Activated naive CD4-positive, alpha-beta T cell treated with anti-CD3 and anti-CD28 coated beads, Interleukin-2, amount 10 ng/mL, durations not matched to agents 7 days and 5 days (primary cell): Measurements from ENCODE around the gene TAP2.

Source experiments
- CTCF ChIA-PET: fragments of 350-600 bp; sonication (Branson Sonifier 250); formaldehyde crosslinking; loops from one replicate; lab custom pipeline; 2021; ENCODE audit warnings: antibody characterized with exemption; lab: Charles Lee
- DNase-seq: peaks from one replicate; pipeline ENCODE4 v3.0.0-alpha.2; 2020
- H3K27ac Mint-ChIP-seq: one replicate; pipeline ENCODE4 v1.8.0; 2021; ENCODE audit warnings: mild to moderate bottlenecking, moderate library complexity, mixed read lengths
- H3K27me3 Mint-ChIP-seq: one replicate; pipeline ENCODE4 v1.8.0; 2021; ENCODE audit warnings: mild to moderate bottlenecking, mixed read lengths
- H3K36me3 Mint-ChIP-seq: one replicate; pipeline ENCODE4 v1.8.0; 2021; ENCODE audit warnings: mixed read lengths
- H3K4me1 Mint-ChIP-seq: one replicate; pipeline ENCODE4 v1.8.0; 2021; ENCODE audit warnings: mixed read lengths
- H3K4me3 Mint-ChIP-seq: one replicate; pipeline ENCODE4 v1.8.0; 2021; ENCODE audit warnings: mild to moderate bottlenecking, moderate library complexity, mixed read lengths
- H3K9me3 Mint-ChIP-seq: one replicate; pipeline ENCODE4 v1.8.0; 2021; ENCODE audit warnings: mixed read lengths

TAP2 gene

DNA sequence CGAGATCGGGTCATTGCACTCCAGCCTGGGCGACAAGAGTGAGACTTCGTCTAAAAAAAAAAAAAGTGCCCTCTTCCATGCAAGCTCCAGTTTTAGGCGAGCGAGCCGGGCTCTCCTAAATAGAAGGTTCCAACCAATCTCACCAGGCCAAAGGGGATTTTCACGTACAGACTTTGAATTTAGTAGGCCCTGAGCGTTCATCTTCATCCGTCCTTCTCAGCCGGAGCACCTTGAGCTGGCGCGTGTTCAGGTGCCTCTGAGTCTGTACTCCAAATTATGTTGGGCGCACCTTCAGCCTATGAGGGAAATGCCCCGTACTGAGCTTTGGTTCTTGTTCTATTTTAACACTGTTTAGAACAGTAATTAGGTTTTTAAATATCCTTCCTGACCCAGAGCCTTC is 817 bp upstream of the TAP2 start:
- Mint-ChIP-seq H3K4me3 (no peak overlapping the region), H3K27me3 (no peaks in the 10 kb centered on the region), H3K4me1 (peaks cover 76% of the 10 kb centered on the region), H3K36me3 (peaks cover 70% of the 10 kb centered on the region), H3K27ac (peak overlapping the region; percentile 100), H3K9me3 (no peaks in the 10 kb centered on the region)
- no peak for DNase-seq
- CTCF ChIA-PET = interaction anchor here (0.7 to 6.7 kb wide), 18 partner anchors 11 to 175 kb away, joined by 3 to 184 read pairs (median 5); partner anchors contain the start of genes BRD2, HLA-DMB, PSMB9 and TAP1

DNA sequence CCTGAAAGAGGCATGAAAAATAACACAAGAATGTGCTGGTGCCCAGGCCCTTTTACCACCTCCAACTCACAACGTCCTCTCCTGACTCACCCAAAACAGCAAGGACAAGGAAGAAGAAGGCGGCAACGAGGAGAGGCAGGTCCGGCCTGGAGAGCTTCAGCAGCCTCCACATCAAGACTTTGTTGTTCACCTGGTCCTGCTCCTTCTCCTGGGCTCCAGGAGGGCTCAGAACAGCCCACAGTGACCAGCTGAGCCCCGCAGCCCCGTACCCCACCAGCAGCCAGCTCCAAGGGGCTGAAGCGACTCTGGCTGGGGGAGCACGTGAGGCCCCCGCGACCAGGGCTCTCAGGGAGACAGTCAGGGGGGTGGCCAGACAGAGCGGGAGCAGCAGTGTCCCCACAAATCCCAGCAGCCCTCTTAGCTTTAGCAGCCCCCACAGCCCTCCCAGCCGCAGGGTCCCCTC is 857 bp downstream of the TAP2 start:
- Mint-ChIP-seq H3K27me3 (no peaks in the 10 kb centered on the region), H3K36me3 (peaks cover 72% of the 10 kb centered on the region), H3K4me3 (peak overlapping the region; percentile 85), H3K27ac (peak overlapping the region; percentile 100), H3K4me1 (peaks cover 88% of the 10 kb centered on the region), H3K9me3 (no peaks in the 10 kb centered on the region)
- DNase-seq = peak; percentile 23
- CTCF ChIA-PET = interaction anchor here (0.9 to 6.7 kb wide), 15 partner anchors 9 to 147 kb away, joined by 3 to 184 read pairs (median 7); partner anchors contain the start of genes BRD2, HLA-DMA, PSMB9 and TAP1

DNA sequence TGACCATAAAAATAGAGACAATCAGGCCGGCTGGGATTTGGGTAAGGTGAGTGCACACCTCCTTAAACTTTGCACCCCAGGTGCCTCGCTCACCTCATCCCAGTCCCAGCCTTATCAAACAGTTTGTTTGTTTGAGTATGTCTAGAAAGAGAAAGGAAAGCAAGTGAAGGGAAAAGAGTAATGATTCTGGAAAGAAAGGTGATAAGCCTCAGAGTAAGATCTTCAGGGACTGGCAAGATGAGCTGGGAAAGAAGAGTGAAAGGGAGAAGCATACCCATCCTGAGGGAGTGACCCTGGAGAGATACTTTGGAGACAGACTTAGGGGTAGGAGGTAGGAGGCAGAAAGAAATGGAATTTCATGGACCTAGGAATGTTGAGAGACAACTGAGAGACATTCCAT is 1.7 kb downstream of the TAP2 start:
- H3K4me3 Mint-ChIP-seq = peak overlapping the region; percentile 85
- H3K27ac Mint-ChIP-seq = peak overlapping the region; percentile 100
- H3K36me3 Mint-ChIP-seq = peaks cover 68% of the 10 kb centered on the region
- CTCF ChIA-PET = interaction anchor here (1.4 to 6.7 kb wide), 5 partner anchors 8 to 148 kb away, joined by 3 to 184 read pairs (median 22); partner anchors contain the start of genes HLA-DMA, PSMB9 and TAP1
- H3K9me3 Mint-ChIP-seq = no peaks in the 10 kb centered on the region
- DNase-seq = no peak
- no peaks in the 10 kb centered on the region for H3K27me3 Mint-ChIP-seq
- peaks cover 86% of the 10 kb centered on the region for H3K4me1 Mint-ChIP-seq

DNA sequence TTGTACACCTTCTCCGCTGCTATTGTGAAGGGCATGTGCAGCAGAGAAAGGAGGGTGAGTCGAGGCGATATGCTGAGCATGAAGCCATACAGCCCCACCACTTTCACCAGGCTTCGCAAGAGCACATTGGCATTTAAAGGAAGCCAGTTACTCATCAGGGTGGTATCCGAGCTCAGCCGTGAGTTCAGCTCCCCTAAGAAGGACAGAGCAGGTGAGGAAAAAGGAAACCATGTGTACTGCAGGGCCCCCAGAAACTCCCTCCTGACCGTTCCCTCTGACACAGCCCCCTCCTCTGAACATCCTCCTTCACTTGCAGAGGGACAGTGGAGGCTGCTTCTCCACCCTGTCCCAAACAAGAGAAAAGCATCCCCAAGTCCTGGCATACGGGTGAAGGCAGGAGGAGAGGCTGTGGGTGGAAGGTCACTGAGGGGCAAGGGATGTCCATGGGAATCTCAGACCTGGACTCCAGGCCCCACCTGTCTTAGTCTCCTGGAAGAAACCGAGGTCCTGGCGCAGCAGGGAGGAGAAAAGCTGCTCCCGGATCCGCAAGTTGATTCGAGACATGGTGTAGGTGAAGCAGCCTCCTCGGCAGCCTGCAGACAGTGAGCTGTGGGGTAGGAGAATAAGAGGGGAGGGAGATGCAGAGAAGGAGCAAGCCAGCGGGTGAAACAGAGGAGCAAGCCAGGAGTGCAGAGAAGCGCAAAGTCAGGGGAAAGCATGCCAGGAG is 3.2 kb downstream of the TAP2 start:
- no peaks in the 10 kb centered on the region for H3K9me3 Mint-ChIP-seq
- no peak overlapping the region for H3K4me3 Mint-ChIP-seq
- H3K27me3 Mint-ChIP-seq = no peaks in the 10 kb centered on the region
- CTCF ChIA-PET = interaction anchor here (0.8 to 1.3 kb wide), 2 partner anchors 19 to 33 kb away, joined by 3 read pairs; no protein-coding TSS in a partner anchor
- H3K36me3 Mint-ChIP-seq = peaks cover 63% of the 10 kb centered on the region
- H3K27ac Mint-ChIP-seq = no peak overlapping the region
- peaks cover 75% of the 10 kb centered on the region for H3K4me1 Mint-ChIP-seq
- DNase-seq = no peak

DNA sequence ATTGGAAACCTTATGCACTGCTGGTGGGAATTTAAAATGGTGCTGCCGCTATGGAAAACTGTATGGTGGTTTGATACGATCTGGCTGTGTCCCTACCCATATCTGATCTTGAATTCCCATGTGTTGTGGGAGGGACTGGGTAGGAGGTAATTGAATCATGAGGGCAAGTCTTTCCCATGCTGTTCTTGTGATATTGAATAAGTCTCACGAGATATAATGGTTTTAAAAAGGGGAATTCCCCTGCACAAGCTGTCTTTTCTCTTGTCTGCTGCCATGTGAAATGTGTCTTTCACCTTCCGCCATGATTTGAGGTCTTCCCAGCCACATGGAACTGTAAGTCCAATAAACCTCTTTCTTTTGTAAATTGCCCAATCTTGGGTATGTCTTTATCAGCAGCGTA is 4.9 kb downstream of the TAP2 start:
- CTCF ChIA-PET = no interaction called here
- Mint-ChIP-seq H3K36me3 (peaks cover 73% of the 10 kb centered on the region), H3K4me3 (no peak overlapping the region), H3K27me3 (no peaks in the 10 kb centered on the region), H3K27ac (no peak overlapping the region), H3K9me3 (no peaks in the 10 kb centered on the region), H3K4me1 (peaks cover 59% of the 10 kb centered on the region)
- no peak for DNase-seq

DNA sequence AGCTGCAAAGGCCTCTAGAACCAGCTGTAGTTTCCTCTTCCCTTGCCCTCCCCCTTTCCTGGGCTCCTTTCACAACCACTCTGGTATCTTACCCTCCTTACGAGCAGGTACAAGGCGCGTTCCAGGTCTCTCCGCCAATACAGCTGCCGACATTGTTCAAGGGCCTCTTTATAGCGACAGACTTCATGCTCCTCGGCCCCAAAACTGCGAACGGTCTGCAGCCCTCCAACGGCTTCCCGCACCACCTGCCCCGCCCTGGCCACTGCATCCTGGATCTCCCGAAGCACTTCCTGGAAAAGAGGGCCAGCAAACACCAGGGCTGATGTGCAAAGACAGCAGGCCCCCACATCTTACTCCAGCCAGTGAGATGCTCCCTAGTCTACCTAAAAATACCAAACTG is 6.0 kb downstream of the TAP2 start:
- peaks cover 65% of the 10 kb centered on the region for H3K4me1 Mint-ChIP-seq
- H3K4me3 Mint-ChIP-seq = no peak overlapping the region
- H3K27ac Mint-ChIP-seq = peak overlapping the region; percentile 31
- no peaks in the 10 kb centered on the region for H3K9me3 Mint-ChIP-seq
- no peaks in the 10 kb centered on the region for H3K27me3 Mint-ChIP-seq
- H3K36me3 Mint-ChIP-seq = peaks cover 80% of the 10 kb centered on the region
- CTCF ChIA-PET = interaction anchor here (0.8 to 1.1 kb wide), 2 partner anchors 22 to 38 kb away, joined by 3 read pairs; no protein-coding TSS in a partner anchor
- no peak for DNase-seq

DNA sequence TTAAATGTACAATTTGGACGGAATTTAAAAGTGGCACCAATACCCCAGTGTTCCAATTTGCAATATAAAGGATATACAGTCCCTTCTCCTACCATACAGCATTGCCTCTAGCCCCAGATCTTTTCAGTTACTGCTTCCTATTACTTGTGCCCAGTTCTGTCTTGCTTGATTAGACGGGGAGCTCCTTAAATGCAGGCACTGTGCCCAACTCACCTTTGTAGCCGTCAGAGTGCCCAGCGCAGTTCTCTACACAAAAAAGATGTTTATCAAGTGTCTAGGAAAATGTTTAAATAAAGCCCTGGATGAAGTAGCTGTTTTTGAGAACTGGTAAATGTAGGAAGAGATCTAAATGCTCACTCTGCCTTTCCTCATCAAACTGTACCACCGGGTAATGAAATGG is 7.6 kb downstream of the TAP2 start:
- H3K27me3 Mint-ChIP-seq = no peaks in the 10 kb centered on the region
- DNase-seq = no peak
- no peak overlapping the region for H3K27ac Mint-ChIP-seq
- H3K4me3 Mint-ChIP-seq = no peak overlapping the region
- peaks cover 71% of the 10 kb centered on the region for H3K36me3 Mint-ChIP-seq
- CTCF ChIA-PET = interaction anchor here (0.8 to 1.0 kb wide), 2 partner anchors 22 to 37 kb away, joined by 3 to 4 read pairs; partner anchors contain the start of genes PSMB9 and TAP1
- H3K4me1 Mint-ChIP-seq = peaks cover 62% of the 10 kb centered on the region
- no peaks in the 10 kb centered on the region for H3K9me3 Mint-ChIP-seq

DNA sequence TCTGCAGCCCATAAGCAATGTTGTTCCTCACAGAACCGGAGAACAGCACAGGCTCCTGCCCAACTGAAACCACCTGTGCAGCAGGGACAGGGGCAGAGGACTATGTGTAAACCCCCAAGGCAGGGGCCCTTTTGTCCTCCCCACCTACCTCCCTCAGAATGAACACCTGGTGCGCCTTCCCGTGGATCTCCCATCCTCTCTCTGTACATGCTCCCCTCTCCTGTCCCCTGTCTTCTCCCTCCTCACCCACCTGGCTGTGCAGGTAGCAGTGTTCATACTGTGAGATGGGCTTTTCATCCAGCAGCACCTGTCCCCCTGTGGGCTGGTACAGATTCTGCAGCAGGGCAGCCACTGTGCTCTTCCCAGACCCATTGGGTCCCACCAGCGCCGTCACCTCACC is 8.5 kb downstream of the TAP2 start:
- no peak for DNase-seq
- Mint-ChIP-seq H3K4me1 (peaks cover 55% of the 10 kb centered on the region), H3K27ac (no peak overlapping the region), H3K9me3 (no peaks in the 10 kb centered on the region), H3K27me3 (no peaks in the 10 kb centered on the region), H3K4me3 (no peak overlapping the region), H3K36me3 (peaks cover 61% of the 10 kb centered on the region)
- CTCF ChIA-PET = no interaction called here

DNA sequence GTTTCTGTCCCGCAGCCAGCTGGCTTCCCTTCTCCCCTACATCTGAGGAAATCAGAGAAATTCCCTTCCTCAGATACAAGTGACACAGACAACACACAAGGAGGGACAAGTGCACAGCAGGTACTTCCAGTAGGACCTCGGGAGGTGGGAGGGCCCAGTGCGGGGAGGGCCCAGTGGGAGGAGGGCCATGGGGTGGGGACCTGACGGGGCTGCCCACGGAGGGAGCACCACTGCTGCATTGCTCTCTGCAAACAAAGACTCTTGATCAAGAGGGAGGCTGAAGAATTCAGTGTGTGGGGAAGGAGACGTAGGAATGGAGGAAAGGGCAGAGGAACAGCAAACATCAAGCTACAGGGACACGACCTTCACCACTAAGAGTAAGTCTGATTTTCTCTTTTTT is 9.0 kb downstream of the TAP2 start:
- Mint-ChIP-seq H3K4me3 (no peak overlapping the region), H3K27me3 (no peaks in the 10 kb centered on the region), H3K4me1 (peaks cover 50% of the 10 kb centered on the region), H3K27ac (no peak overlapping the region), H3K9me3 (no peaks in the 10 kb centered on the region), H3K36me3 (peaks cover 56% of the 10 kb centered on the region)
- DNase-seq = no peak
- CTCF ChIA-PET = interaction anchor here (2.6 to 4.4 kb wide), 2 partner anchors 9 to 39 kb away, joined by 22 to 32 read pairs; partner anchors contain the start of gene TAP2

DNA sequence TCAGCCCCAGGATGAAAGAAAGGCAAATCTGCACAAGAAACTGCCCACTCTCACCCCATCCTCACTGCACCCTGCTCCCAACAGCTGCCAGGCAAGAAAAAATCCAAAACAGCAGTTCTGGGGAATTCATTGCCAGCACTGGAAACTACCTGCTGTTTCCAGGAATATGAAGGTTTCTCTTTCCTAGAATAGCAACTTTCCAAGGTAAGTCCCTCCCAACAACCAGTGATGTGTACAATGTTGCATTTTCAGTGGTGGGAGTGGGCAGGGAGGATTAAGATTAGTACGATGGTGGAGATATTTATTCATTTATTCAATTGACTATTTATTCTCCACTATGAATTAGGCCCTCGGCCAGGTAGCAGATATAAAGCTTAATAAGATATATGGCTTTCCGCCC is 11.5 kb downstream of the TAP2 start:
- H3K36me3 Mint-ChIP-seq = peaks cover 37% of the 10 kb centered on the region
- no peak overlapping the region for H3K4me3 Mint-ChIP-seq
- no peak overlapping the region for H3K27ac Mint-ChIP-seq

DNA sequence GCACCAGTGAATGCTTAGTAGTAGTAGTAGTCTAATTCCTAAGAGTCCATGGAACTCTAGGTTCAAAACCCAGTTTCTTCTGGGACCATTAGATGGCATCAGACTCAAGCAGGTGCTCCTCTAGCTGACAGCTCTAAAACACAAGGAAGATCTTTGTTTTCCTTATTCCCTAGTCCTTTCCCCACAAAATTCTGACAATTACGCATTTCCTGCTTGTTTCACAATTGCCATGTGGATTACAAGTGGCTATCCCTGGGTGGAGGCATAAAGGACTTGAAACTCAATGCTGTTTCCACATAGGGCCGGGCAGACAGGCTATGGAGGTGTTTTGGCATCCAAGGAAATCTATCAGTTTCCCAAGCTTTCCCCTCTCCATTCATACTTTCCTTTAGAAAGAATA is 12.6 kb downstream of the TAP2 start:
- Mint-ChIP-seq H3K9me3 (no peaks in the 10 kb centered on the region), H3K27ac (no peak overlapping the region), H3K4me1 (peaks cover 22% of the 10 kb centered on the region), H3K36me3 (peaks cover 31% of the 10 kb centered on the region), H3K27me3 (no peaks in the 10 kb centered on the region), H3K4me3 (no peak overlapping the region)
- DNase-seq = no peak
- CTCF ChIA-PET = interaction anchor here (0.5 to 4.4 kb wide), 8 partner anchors 12 to 159 kb away, joined by 3 to 32 read pairs (median 4); partner anchors contain the start of gene TAP2

More for the DNA sequence above, 11.5 kb downstream of the TAP2 start:
- peaks cover 28% of the 10 kb centered on the region for H3K4me1 Mint-ChIP-seq
- CTCF ChIA-PET = interaction anchor here (1.0 to 4.4 kb wide), 4 partner anchors 11 to 41 kb away, joined by 3 to 32 read pairs (median 13); partner anchors contain the start of gene TAP2
- no peak for DNase-seq
- no peaks in the 10 kb centered on the region for H3K9me3 Mint-ChIP-seq
- H3K27me3 Mint-ChIP-seq = no peaks in the 10 kb centered on the region

DNA sequence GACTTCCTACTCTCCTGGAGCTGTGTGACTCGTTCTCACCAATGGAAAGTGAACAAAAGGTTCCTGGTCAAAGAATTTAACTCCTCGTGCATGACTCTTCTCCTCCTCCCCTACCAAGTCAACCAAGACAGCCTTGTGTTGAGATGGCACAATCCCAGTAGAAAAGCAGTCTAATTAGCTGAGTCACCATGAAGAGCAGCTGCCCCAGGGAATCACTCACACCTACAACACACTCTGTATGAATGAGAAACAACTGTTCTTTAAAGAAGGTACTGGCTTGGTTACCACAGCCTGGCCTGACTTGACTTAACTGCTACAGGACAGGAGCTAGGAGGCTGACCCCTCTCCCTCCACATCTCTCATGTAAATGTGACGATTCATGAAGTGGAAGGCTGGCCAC is 18.8 kb downstream of the TAP2 start:
- Mint-ChIP-seq H3K36me3 (no peaks in the 10 kb centered on the region), H3K27me3 (no peaks in the 10 kb centered on the region), H3K9me3 (no peaks in the 10 kb centered on the region), H3K27ac (no peak overlapping the region), H3K4me1 (peaks cover 3% of the 10 kb centered on the region), H3K4me3 (no peak overlapping the region)
- no peak for DNase-seq
- CTCF ChIA-PET = interaction anchor here (1.0 to 1.9 kb wide), 2 partner anchors 12 to 48 kb away, joined by 3 to 7 read pairs; no protein-coding TSS in a partner anchor

DNA sequence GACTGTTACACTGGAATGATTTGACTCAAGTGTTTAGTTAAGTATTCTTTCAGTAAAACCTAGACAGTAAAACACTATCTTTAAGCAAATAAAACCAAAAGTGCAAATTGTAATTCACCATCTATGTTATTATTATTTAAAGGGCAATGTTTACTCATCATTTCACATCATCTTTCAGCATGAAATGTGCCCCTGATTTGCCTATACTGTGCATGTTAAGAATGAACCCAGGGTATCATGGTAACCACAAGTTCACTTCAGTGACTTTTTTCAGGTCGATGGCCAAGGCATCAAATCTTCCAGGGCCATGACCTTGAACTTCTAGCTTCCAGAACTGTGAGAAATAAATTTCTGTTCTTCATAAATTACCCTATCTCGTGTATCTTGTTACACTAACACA is 19.7 kb downstream of the TAP2 start:
- Mint-ChIP-seq H3K4me1 (peaks cover 3% of the 10 kb centered on the region), H3K27me3 (no peaks in the 10 kb centered on the region), H3K27ac (no peak overlapping the region), H3K36me3 (no peaks in the 10 kb centered on the region), H3K9me3 (no peaks in the 10 kb centered on the region), H3K4me3 (no peak overlapping the region)
- no peak for DNase-seq
- CTCF ChIA-PET = interaction anchor here (0.6 to 0.7 kb wide), 2 partner anchors 53 to 842 kb away, joined by 3 read pairs; no protein-coding TSS in a partner anchor

DNA sequence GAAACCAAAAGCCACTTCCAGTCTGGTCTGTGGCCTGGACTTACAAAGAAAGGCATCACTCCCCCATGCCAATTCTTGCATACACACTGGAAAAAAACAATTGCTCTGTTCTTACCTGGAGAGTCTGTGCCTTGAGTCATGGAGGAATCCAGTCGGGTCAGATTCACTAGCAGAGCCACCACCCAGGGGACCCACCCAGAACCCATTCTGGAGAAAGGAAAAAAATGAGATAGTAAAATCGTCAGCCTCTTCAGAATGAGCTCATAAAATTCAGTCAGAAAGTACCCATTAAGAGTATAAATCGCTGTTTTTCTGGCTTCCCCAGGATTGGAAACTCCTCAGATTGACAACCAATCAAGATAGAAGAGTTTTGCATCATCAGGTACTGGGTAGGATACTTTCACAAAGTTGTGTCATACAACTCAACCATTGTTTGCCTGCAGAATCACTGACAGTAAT is 21.8 kb downstream of the TAP2 start, which contains the start of gene HLA-DOB:
HLA-DOB (minus strand) TSS at position 257 of the 459 bp plus-strand sequence; CDS start at position 206, 51 bp downstream.
- no peaks in the 10 kb centered on the region for H3K27me3 Mint-ChIP-seq
- CTCF ChIA-PET = no interaction called here
- H3K36me3 Mint-ChIP-seq = no peaks in the 10 kb centered on the region
- DNase-seq = no peak
- H3K4me1 Mint-ChIP-seq = peaks cover 3% of the 10 kb centered on the region
- H3K27ac Mint-ChIP-seq = no peak within 1 kb of the TSS
- no peaks in the 10 kb centered on the region for H3K9me3 Mint-ChIP-seq
- no peak within 1 kb of the TSS for H3K4me3 Mint-ChIP-seq
